MCF 10A (cell line): ENCODE results near the gene MTHFS. TPM values are rescaled to one million over a fixed set of nuclear protein-coding genes. Genes with fewer than 3 reads are reported as not detected.
"Not testable (repeated sequence)": the region's sequence is repeated elsewhere in the genome, so short reads cannot be mapped to it uniquely, and the experiment has no call there.

Experiments used
- BruUV-seq: library from RNA; stranded (reverse); fragments of 400-500 nt; replicated peaks from 2 replicates; lab custom pipeline; 2021; lab: Mats Ljungman, UMichigan
- CTCF ChIA-PET: fragments of 300-600 bp; sonication (Branson Sonifier 250); formaldehyde crosslinking; extraction: SDS; loops from one replicate; lab custom pipeline; 2021; ENCODE audit warnings: antibody characterized with exemption, inconsistent platforms; lab: Yijun Ruan, JAX
- POLR2A ChIA-PET: fragments of 300-600, 350-650 bp; sonication (Branson Sonifier 250); formaldehyde crosslinking; extraction: SDS; loops from one replicate; lab custom pipeline; 2020; ENCODE audit warnings: antibody characterized with exemption, inconsistent platforms; lab: Yijun Ruan, JAX
- DNase-seq: peaks from one replicate; pipeline ENCODE4 v3.0.0-alpha.2; 2018; ENCODE audit not compliant: unreplicated experiment
- H3K27ac Mint-ChIP-seq: one replicate; pipeline ENCODE4 v1.8.0; 2022; ENCODE audit warnings: mild to moderate bottlenecking, low read depth, mixed read lengths; ENCODE audit not compliant: unreplicated experiment
- H3K27me3 Mint-ChIP-seq: one replicate; pipeline ENCODE4 v1.8.0; 2022; ENCODE audit warnings: mixed read lengths; ENCODE audit not compliant: insufficient read depth, unreplicated experiment
- H3K36me3 Mint-ChIP-seq: one replicate; pipeline ENCODE4 v1.8.0; 2022; ENCODE audit warnings: mild to moderate bottlenecking, moderate library complexity, mixed read lengths; ENCODE audit not compliant: insufficient read depth, unreplicated experiment
- H3K4me1 Mint-ChIP-seq: one replicate; pipeline ENCODE4 v1.8.0; 2022; ENCODE audit warnings: mixed read lengths; ENCODE audit not compliant: insufficient read depth, unreplicated experiment
- H3K4me3 Mint-ChIP-seq: one replicate; pipeline ENCODE4 v1.8.0; 2022; ENCODE audit warnings: mild to moderate bottlenecking, moderate library complexity, mixed read lengths; ENCODE audit not compliant: unreplicated experiment
- H3K9me3 Mint-ChIP-seq: one replicate; pipeline ENCODE4 v1.8.0; 2022; ENCODE audit warnings: mixed read lengths; ENCODE audit not compliant: unreplicated experiment
- CTCF ChIP-seq: fragments of 200-600 bp; IDR thresholded peaks from one replicate; pipeline ENCODE4 v1.8.0; 2022; ENCODE audit warnings: antibody characterized with exemption, mild to moderate bottlenecking; ENCODE audit not compliant: unreplicated experiment
- intact Hi-C: fragments of 100-400 bp; cut with micrococcal nuclease; formaldehyde crosslinking; loops from 2 replicates; pipeline ENCODE4 v1.14.1; 2022
- total RNA-seq: library from RNA; stranded (reverse); gene quantifications from 2 replicates; pipeline ENCODE4 v1.2.3, GENCODE V29; 2022

Gene MTHFS
- total RNA-seq, 1 experiment from 2014 or later = 34.5 TPM

GRCh38 chr15:79916502-79917132 lies 19.8 kb upstream of the MTHFS start:
- ChIA-PET CTCF (no interaction called here), POLR2A (interaction anchor here (0.7 to 1.5 kb wide), 4 partner anchors 18 to 204 kb away, joined by 3 to 6 read pairs (median 5); no protein-coding TSS in a partner anchor)
- no peak for TF ChIP-seq CTCF
- intact Hi-C loops = no loop called here
- peaks cover 25% of the 10 kb centered on the region for H3K36me3 Mint-ChIP-seq
- no peaks in the 10 kb centered on the region for H3K27me3 Mint-ChIP-seq
- no peak for DNase-seq
- H3K4me3 Mint-ChIP-seq = no peak overlapping the region
- H3K27ac Mint-ChIP-seq = no peak overlapping the region
- H3K9me3 Mint-ChIP-seq = peaks cover 36% of the 10 kb centered on the region
- BruUV-seq = no TSS peak
- H3K4me1 Mint-ChIP-seq = no peaks in the 10 kb centered on the region

- Mint-ChIP-seq H3K36me3 (peaks cover 21% of the 10 kb centered on the region), H3K9me3 (peaks cover 29% of the 10 kb centered on the region)
- POLR2A ChIA-PET = interaction anchor here (1.5 kb wide), 1 partner anchor 17 kb away, joined by 6 read pairs; no protein-coding TSS in a partner anchor
- DNase-seq, H3K27ac Mint-ChIP-seq, BruUV-seq, CTCF ChIA-PET, H3K4me1 Mint-ChIP-seq, intact Hi-C loops, H3K27me3 Mint-ChIP-seq, H3K4me3 Mint-ChIP-seq: not testable (repeated sequence)
Observed at GRCh38 chr15:79915776-79916501, 19.1 kb upstream of the MTHFS start.

GRCh38 chr15:79914728-79915127 lies 17.9 kb upstream of the MTHFS start:
- TF ChIP-seq CTCF = no peak
- Mint-ChIP-seq H3K4me1 (no peaks in the 10 kb centered on the region), H3K36me3 (peaks cover 21% of the 10 kb centered on the region), H3K27me3 (no peaks in the 10 kb centered on the region), H3K9me3 (peaks cover 29% of the 10 kb centered on the region), H3K27ac (no peak overlapping the region), H3K4me3 (no peak overlapping the region)
- POLR2A ChIA-PET = interaction anchor here (2.7 kb wide), 1 partner anchor 8 kb away, joined by 22 read pairs; no protein-coding TSS in a partner anchor
- no peak for DNase-seq
- intact Hi-C loops = no loop called here
- CTCF ChIA-PET = no interaction called here
- no TSS peak for BruUV-seq

- H3K27me3 Mint-ChIP-seq, BruUV-seq, intact Hi-C loops, H3K27ac Mint-ChIP-seq, H3K4me1 Mint-ChIP-seq, H3K9me3 Mint-ChIP-seq, H3K4me3 Mint-ChIP-seq, DNase-seq, H3K36me3 Mint-ChIP-seq: not testable (repeated sequence)
- ChIA-PET POLR2A (interaction anchor here (0.6 to 2.2 kb wide), 2 partner anchors 13 to 53 kb away, joined by 4 to 13 read pairs; no protein-coding TSS in a partner anchor), CTCF (interaction anchor here (0.6 to 0.9 kb wide), 3 partner anchors 11 to 264 kb away, joined by 3 to 6 read pairs (median 5); no protein-coding TSS in a partner anchor)
Observed at GRCh38 chr15:79909556-79910335, 12.9 kb upstream of the MTHFS start.
